ENCODE results near the gene APCDD1L.

GRCh38 chr20:58558486-58559367 is 43.5 kb upstream of the APCDD1L start:
- TF ChIP-seq POLR2A (IDR thresholded peaks at IDR 0.05; ENCODE audit: low read length): no peak
- no peak for TF ChIP-seq GATA1 (IDR thresholded peaks at IDR 0.05; ENCODE audit: low read depth, low read length)
